ENCODE results near the gene THAP10.
"Not testable (repeated sequence)": the region's sequence is repeated elsewhere in the genome, so short reads cannot be mapped to it uniquely, and the experiment has no call there.

Gene THAP10

GRCh38 chr15:70876011-70876410 is 16.2 kb downstream of the THAP10 start:
- no peak for DNase-seq

- no peak for DNase-seq
Observed at GRCh38 chr15:70875001-70875782, 17.0 kb downstream of the THAP10 start.

- DNase-seq: no peak
Observed at GRCh38 chr15:70873232-70874054, 18.8 kb downstream of the THAP10 start.

- DNase-seq: not testable (repeated sequence)
Observed at GRCh38 chr15:70871490-70871889, 20.7 kb downstream of the THAP10 start.

- DNase-seq: no peak
Observed at GRCh38 chr15:70870051-70870450, 22.2 kb downstream of the THAP10 start.

- DNase-seq: no peak
Observed at GRCh38 chr15:70869346-70869745, 22.9 kb downstream of the THAP10 start.

GRCh38 chr15:70867911-70868467 is 24.2 kb downstream of the THAP10 start:
- DNase-seq: no peak

GRCh38 chr15:70866982-70867641 is 25.1 kb downstream of the THAP10 start:
- DNase-seq: no peak

- no peak for DNase-seq
Observed at GRCh38 chr15:70863450-70864218, 28.6 kb downstream of the THAP10 start.

- no peak for DNase-seq
Observed at GRCh38 chr15:70859998-70860397, 32.2 kb downstream of the THAP10 start.

- DNase-seq: no peak
Observed at GRCh38 chr15:70859322-70859908, 32.8 kb downstream of the THAP10 start.

- DNase-seq: not testable (repeated sequence)
Observed at GRCh38 chr15:70858614-70859321, 33.5 kb downstream of the THAP10 start.

GRCh38 chr15:70857562-70858285 is 34.5 kb downstream of the THAP10 start:
- no peak for DNase-seq

- DNase-seq: no peak
Observed at GRCh38 chr15:70856884-70857561, 35.2 kb downstream of the THAP10 start.

- DNase-seq: no peak
Observed at GRCh38 chr15:70856177-70856883, 35.9 kb downstream of the THAP10 start.

- no peak for DNase-seq
Observed at GRCh38 chr15:70855764-70856163, 36.5 kb downstream of the THAP10 start.

- no peak for DNase-seq
Observed at GRCh38 chr15:70854666-70854976, 37.6 kb downstream of the THAP10 start.

- DNase-seq: peak; percentile 13
Observed at GRCh38 chr15:70853973-70854665, 38.1 kb downstream of the THAP10 start, which contains the start of gene LARP6. Gene LARP6, minus strand, starts transcription at chr15:70854157. Its CDS starts 69 bp downstream, at chr15:70854088.

All from activated gamma-delta T cell treated with Interleukin-2 at 50 U/mL for 16 hours (primary cell).